NCI-H2081 (cell line): ENCODE results near the gene PI4KA.
"Not testable (repeated sequence)": the region's sequence is repeated elsewhere in the genome, so short reads cannot be mapped to it uniquely, and the experiment has no call there.

ENCODE experiments used
- DNase-seq, 2 experiments: peaks; one replicate each; lab custom pipeline; 2025; lab: John Stamatoyannopoulos, UW

The PI4KA gene

GRCh38 chr22:20858615-20859416 lies at the start of gene PI4KA, which contains the start of gene SNAP29:
Gene PI4KA, minus strand, starts transcription at chr22:20858811. Its CDS starts 86 bp downstream, at chr22:20858725.
Gene SNAP29, plus strand, starts transcription at chr22:20859007. Its CDS starts 104 bp downstream, at chr22:20859111.
- DNase-seq: peak; percentile 95

GRCh38 chr22:20906387-20906767 lies 47.8 kb upstream of the PI4KA start:
- no peak for DNase-seq

- DNase-seq: no peak
Measured at GRCh38 chr22:20905415-20906386, 47.1 kb upstream of the PI4KA start.

- DNase-seq: no peak
Measured at GRCh38 chr22:20904980-20905355, 46.4 kb upstream of the PI4KA start.

GRCh38 chr22:20904008-20904979 lies 45.7 kb upstream of the PI4KA start:
- no peak for DNase-seq

GRCh38 chr22:20903093-20903492 lies 44.5 kb upstream of the PI4KA start:
- DNase-seq: no peak

GRCh38 chr22:20901093-20902033 lies 42.8 kb upstream of the PI4KA start:
- not testable (repeated sequence) for DNase-seq

- no peak for DNase-seq
Measured at GRCh38 chr22:20899827-20900423, 41.3 kb upstream of the PI4KA start.

- DNase-seq: not testable (repeated sequence)
Measured at GRCh38 chr22:20897737-20898136, 39.1 kb upstream of the PI4KA start.

GRCh38 chr22:20890975-20891374 lies 32.4 kb upstream of the PI4KA start:
- DNase-seq: no peak

GRCh38 chr22:20889904-20890540 lies 31.4 kb upstream of the PI4KA start:
- DNase-seq: no peak

GRCh38 chr22:20889025-20889704 lies 30.6 kb upstream of the PI4KA start:
- DNase-seq: no peak

- DNase-seq: no peak
Measured at GRCh38 chr22:20887375-20887774, 28.8 kb upstream of the PI4KA start.

- DNase-seq: peak; percentile 60 to 69
Measured at GRCh38 chr22:20885557-20886323, 27.1 kb upstream of the PI4KA start.

GRCh38 chr22:20885017-20885556 lies 26.5 kb upstream of the PI4KA start:
- no peak for DNase-seq

- DNase-seq: no peak
Measured at GRCh38 chr22:20884454-20884853, 25.8 kb upstream of the PI4KA start.

- no peak for DNase-seq
Measured at GRCh38 chr22:20882855-20883254, 24.2 kb upstream of the PI4KA start.
